SKM-1 treated with dmso at 0.1 percent for 144 hours (cell line): ENCODE measurements around the gene SENP8.
A peak's percentile ranks its signal among the peaks of the same experiment; 100 is the strongest.
"Not testable (repeated sequence)": the region's sequence is repeated elsewhere in the genome, so short reads cannot be mapped to it uniquely, and the experiment has no call there.

Source experiments
- DNase-seq: peaks from one replicate; lab custom pipeline; 2025; ENCODE audit not compliant: unreplicated experiment; lab: John Stamatoyannopoulos, UW

SENP8 gene

DNA sequence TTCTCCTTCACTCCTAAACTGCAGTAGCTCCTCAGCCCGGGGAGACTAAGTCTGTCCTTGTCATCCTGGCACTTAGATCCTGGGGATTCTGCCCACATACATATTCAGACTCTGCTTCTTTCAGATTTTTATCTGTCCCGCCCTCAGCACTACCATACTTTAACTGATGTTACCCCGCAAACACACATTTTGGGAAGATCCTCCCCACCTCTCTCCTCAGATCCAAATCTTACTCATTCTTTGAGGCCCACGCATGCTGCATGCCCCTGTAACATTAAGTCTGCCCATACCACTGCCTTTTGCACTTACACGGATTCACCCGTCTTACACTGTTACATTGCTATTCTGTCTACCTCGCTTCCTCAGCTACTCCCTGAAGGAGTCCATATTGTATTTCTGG lies 36.1 kb downstream of the SENP8 start:
- no peak for DNase-seq

DNA sequence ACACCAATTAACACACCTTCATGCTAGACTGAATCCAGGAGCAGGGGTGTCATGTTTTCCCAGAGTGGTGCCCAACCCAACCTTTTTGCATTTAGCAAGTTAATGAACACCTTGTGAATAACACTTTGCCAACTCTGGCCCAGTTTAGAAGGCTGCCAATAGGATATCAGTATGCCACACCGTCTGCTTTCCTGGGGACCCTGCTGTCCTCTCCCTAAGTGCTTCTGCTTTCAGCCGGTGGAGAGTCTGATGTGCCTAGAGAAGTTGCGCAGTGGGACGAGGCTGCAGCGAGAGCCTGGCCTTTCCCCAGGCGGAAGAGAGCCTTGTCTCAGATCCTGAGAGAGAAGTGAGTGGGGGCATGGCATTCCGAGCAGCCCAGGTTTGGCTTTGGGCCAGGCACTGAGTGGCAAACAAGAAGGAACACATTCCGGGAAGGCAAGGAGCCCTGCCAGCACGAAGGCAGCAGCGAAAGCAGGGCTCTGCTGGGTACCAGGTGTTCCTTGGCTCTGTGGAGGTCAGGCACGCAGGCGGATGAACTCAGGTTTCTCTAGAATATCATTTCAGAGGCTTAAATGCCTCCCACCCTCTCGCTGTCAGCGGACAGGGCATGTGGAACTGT lies 36.9 kb downstream of the SENP8 start:
- DNase-seq = no peak

DNA sequence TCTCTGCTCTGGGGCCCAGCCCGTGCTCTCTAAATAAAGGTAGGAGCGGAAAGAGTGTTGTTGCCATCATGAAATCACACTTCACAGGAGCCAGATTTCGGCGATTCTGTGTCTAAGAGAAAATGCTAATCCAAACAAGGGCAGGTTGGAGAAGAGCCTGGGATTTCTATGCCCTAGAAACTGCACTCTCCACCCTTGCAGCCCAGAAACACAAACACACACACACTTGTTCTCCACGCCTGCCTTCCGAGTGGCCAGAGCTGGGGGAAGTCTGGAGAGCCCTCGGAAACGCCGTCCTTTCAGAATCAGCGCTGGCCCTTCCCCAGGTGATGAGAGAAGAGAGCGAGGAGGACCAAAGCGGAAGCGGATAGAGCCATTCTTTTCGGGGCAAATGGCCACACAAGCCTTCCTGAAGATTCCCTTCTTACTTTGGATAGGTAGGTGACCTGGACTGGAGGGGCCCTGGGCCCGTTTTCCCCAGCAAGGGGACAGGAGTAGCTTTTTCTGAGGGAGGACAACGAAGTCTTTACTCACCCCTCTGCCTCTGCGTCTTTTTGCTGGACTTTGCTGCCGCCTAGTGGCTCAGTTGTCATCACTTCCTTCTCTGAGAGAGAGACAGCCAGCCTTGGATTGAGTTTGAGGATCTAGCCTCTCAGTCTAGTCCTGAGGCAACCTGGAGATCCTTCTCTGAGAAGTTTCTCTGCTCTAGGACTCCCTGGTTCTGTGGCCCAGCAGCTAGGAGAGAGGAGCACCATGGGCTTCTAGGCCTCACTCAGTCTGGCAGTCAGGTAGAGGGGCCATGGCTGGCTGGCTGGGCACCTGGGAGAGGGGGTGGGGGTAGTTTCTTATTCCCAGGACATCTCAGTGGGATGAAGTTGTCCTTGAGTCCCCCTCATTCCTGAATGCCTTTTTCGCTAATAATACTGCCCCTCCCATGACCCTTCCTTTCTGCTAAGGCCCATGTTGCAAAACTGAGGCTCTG lies 37.7 kb downstream of the SENP8 start:
- DNase-seq = peak; percentile 86

DNA sequence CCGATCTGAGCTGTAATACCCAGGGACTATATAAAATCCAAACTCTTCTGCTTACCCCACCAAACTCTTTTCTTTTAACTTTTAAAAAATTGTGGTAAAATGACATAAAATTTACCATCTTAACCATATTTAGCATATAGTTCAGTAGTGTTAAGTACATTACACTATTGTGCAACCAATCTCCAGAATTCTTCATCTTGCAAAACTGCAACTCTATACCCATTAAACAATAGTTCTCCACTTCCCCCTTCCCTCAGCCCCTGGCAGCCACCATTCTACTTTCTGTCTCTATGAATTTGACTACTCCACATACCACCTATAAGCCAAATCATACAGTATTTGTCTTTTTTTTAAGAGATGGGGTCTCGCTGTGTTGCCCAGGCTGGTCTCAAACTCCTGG lies 38.7 kb downstream of the SENP8 start:
- peak; percentile 23 for DNase-seq

DNA sequence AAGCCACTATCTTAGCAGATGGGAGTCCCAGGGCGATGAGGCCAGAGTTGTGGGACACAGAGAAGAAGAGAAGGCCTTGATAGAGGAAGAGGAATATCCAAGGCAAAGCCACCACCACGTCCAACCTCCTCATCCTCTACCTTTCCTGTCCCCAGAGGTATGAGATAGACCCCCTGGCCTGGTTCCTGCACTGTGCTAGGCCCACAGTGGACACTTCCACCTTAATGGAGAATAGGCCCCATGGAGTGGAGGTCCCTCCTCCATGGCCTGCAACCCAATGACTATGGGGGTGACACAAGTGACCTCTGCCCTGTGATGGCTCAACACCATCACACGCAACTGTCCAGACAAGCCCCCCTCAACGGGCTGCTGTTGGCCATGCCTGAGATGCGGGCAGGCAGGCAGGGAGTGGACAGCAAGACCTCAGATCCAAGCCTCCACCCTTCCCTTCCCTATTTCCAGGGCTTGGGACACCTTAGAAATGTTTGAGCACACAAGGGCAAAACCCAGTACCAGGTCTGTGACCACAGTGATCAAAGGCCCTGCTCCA lies 42.6 kb downstream of the SENP8 start:
- DNase-seq = no peak

DNA sequence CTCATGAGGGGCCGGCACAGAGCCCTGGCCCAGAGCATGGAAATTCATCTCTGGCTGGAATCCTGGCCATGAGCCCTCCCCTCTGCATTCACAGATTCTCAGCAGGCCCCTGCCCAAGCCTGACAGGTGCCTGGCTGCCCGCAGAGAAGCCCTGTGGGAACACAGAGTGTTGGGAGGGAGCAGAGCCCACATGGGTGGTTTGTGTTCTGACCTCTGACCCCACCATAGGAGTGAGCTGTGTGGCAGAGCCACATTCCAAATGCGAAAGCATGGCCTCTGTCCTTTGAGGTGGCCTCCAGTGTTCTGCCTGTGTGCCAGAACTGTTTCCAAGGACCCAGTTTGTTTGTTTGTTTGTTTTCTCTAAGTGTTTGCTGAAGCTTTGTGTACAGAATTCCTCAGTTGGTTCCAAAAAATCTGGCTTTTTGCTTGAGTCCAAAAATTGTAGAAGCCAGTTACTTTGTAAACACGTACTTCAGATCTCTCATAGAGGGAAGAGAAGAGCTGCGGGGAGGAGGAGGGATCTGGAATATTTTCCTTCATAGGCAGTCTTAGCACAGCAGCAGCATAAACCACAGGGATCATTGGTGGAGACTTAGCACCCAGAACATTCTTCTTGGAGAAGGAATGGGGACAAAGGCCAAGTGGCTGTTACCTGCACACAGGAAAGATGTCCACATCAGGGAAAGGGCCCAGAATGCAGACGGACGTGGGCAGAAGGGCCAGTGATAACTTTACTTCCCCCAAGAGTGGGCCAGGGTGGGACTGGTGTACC lies 43.3 kb downstream of the SENP8 start:
- DNase-seq = no peak

DNA sequence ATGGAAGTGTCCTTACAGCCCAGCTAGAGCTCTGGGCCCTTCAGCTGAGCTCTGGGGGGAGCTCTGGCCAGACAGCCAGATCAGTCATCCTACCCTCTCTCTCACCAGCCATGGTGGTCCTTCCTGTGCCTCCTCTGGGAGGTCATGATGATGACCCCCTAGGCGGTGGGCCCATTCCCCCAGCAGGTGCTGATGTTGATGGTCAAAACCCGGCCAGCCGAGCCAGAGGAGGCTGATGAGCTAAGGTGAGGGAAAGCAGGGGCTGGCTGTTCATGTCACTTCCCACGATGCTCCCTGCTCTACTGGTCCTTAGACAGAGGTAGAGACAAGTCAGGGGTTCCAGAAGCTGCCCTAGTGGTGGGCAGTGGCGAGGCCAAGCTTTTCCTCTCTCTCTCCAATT lies 44.4 kb downstream of the SENP8 start:
- DNase-seq = no peak

DNA sequence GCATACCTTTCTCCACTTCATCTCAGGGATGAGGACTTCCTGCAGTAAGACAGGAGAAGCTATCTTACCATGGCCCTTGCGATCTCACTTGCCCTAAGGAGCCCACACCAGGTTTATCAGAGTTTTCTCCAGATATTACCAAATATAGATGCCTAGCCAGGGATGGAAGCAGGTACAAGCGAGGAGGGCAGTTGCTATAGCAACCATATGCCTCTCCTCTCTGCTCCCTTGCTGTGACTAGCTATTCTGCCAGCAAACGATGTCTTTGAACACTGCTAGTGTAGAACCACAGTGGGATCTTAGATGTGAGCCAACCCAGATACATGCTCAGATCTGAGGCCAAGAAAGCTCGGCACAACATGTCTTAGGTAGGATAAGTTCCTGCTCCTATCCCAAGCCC lies 45.5 kb downstream of the SENP8 start:
- no peak for DNase-seq

DNA sequence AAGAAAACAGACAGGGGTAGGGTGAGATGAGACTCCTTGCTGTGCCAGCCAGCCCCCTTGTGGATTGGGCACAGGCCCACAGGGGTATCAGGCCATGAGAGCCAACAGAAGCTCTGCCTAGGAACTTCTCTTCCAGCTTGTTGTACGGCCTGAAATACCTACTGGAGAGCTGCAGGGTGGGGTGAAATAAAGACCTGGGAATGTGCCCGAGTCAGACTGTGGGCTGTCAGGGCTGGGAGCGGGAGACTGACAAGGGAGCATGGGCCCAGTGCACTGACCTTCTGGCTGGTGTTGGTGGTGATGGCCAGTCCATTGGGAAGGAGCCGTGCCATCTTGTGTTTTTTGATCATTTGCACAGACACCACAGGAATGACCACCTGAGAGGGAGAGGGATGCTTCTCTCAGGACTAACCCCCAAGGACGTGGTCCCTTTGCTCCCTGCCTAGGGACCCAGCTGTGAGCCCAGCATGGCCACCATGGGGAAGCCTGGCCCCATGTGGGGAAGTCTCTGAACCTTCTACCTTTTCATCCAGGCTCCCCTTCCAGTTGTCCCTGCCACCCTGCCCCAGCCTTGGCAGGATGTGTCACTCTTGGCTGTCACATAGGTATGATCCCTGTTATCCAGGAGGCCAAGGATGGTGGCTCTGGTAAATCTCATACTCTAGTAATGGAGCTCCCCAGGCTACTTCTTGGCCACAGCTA lies 48.7 kb downstream of the SENP8 start:
- no peak for DNase-seq

DNA sequence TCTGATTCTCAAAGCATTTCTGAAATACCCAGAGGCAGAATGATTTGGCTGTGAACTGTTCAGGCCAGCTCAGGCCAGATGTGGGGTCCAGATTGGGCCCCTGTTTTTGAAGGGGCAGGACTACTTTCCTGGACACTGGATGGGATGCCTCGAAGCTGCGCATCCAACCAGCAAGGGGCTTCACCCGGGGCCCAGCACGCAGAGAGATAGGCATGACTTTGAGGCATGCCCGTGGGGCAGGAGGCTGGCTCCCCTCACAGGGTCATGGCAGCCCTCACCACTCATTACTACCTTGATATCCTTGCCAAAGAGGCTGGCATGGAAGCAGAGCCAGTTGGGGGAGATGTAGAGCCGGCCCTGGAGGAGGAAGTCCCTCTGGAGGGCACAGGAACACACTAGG lies 49.2 kb downstream of the SENP8 start:
- DNase-seq = no peak

DNA sequence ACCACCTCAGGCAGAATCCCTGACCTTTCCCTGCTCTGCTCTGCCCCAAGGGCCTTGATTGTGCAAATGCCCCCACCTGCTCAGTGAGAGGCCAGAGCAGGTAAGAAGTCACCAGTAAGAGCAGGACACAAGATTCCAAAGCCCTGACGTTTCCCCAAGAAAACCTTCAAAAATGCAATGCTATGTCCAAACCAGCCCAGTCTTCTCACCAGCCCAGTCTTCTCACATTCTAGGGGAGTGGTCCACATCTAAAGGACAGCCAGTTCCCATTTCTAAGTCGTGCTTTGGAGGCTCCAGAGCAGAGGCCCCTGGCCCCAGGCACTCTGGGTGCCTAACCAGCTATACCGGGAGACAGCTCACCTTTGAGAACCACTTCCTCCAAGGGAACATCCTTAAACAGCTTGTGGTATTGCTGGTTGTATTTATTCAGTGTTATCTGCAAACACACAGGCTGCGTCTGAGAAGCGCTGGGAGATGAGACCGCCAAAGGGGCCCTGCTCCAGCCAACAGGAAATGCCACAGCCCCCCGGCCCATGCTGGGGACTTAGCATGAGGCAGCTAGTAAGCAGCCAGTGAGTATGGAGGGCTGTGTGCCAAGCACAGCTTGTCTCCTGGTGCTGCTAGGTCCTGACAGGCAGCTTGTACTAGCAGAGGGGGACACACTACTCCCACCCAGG lies 50.1 kb downstream of the SENP8 start:
- peak; percentile 20 for DNase-seq

DNA sequence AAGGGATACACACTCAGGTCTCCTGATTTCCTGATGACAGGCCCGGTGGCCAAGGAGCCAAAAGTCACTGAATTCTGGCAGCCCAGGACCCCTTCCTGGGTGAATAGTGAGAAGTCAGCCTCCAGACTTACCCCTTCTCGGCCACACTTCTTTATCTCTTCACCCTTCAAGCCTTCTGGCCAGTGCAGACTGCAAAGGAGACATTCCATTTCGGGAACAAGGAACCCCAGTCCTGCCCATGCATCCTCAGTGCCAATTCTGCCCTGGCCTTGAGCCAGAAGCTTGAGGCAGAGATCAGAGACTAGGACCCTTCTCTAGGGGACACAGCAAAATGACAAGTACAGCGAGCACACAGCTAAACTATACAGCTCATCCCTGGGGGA lies 50.6 kb downstream of the SENP8 start:
- no peak for DNase-seq

DNA sequence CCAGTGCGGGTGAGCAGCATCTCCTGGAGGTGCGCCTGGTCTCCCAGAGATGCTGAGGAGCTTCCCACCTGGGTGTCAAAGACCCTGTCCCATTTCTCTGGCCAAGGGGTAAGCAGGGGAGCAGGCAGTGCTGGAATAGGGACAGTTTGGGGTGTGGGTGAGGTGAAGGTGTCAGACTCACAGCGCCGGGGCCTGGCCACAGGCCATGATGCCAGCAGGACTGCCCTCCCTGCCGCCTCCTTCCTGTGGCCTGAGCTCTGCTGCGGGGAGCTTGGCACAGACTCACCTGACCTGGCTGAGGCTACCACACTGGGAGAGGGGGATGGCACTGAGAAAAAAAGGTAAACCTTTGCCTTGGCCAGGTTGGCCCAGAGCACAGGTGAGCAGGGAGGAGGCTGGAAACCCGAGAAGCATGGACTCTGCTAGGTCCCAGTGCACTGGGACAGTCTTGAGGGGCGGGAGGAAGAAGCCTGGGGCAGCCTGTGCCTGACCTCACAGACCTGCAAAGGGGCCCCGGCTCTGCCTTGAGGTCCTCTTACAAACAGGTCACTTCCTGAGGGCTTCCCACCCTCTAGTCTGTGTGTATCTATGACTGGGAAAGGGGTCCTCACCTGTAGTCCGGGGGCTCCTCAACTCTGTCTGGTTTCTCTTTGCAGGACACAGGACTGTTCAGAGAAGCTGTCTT lies 51.2 kb downstream of the SENP8 start:
- no peak for DNase-seq

DNA sequence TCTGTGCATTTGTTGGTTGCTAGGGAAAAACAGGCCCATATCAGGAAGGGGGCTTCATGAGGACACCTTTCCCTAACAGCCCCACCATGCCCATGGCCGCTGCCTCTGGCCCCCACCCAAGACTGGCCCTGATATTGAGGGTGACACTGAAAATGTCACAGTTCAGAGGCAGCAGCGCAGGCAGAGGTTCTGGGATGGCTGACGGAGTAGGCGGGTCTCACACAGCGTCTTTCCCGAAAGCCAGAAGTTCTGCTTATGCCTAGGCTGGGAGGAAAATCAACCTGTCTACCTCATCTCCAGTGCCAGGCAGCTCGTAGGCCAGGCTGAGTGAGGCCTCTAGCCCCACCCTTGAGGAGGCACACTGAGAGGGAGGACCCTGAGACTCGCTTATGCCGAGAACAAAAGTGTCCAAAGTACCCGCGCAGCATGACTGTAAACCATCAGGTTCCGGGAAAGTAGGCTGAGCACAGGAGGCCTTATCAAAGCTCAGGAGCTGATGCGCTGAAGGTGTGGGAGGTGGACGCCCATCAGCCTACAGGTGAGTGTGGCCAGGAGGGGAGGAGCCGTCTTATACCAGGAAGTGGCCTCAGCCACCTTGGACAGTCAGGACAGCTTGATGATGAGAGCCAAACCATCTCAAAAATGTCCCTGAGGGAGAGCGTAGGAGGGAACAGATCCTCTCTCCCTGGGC lies 51.9 kb downstream of the SENP8 start:
- DNase-seq = no peak

DNA sequence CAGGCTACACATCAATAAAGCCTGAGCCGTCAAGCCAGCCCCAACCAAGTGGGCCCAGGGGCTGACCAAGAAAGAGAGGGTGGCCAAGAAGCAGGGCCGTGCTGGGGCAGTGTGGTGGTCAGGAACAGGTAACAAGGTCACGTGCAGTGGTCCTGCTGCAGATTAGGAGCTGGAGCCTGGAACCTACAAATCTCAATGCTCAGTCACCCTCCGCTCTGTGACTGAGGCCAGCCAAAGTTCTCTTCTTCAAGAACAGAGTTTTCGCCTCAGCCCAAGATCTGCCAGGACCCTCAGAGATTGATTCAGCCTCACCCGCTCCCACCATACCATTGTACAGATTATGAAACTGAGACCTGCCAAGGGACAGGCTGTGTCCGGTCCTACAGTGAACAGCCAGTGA lies 52.5 kb downstream of the SENP8 start:
- no peak for DNase-seq

DNA sequence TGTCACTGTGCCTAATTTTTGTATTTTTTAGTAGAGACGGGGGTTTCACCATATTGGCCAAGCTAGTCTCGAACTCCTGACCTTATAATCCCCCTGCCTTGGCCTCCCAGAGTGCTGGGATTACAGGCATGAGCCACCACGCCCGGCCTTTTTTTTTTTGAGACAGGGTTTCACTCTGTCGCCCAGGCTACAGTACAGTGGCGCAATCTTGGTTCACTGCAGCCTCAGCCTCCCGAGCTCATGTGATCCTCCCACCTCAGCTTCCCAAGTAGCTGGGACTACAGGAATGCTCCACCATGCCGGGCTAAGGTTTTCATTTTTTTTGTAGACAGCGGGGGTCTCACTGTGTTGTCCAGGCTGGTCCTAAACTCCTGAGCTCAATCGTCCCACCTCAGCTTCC lies 53.8 kb downstream of the SENP8 start:
- DNase-seq = not testable (repeated sequence)

DNA sequence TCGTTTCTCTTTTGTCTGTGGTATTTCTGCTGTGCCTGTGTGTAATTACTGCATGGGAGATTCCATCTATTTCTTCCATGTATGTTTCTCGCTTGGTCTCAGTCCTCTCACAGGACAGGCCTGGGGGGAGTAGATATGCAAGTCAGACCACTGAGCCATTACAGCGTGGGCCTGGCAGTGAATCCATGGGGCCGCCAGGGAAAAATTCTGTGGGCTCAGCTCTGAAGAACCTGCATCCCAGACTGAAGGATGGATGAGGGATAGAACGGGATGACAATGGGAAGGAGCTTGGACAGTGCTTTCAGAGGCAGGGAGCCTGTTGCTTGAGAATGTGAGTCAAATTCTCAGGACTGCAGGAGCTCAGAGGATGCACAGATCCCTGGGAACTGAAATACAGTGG lies 54.6 kb downstream of the SENP8 start:
- DNase-seq = no peak

DNA sequence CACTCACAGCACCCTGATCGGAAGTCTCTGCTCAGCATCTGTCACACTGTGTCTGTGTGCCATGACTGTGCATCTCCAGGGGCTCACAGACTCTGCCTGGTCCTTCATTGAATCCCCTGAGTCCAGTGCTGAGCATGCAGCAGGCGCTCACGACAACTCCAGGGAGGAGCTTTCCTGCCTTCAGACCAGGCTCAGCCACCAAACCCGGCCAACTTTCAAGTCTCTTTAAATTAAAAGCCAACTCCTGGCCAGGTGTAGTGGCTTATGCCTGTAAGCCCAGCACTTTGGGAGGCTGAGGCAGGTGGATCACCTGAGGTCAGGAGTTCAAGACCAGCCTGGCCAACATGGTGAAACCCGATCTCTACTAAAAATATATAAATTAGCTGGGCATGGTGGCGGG lies 55.2 kb downstream of the SENP8 start:
- DNase-seq = no peak

DNA sequence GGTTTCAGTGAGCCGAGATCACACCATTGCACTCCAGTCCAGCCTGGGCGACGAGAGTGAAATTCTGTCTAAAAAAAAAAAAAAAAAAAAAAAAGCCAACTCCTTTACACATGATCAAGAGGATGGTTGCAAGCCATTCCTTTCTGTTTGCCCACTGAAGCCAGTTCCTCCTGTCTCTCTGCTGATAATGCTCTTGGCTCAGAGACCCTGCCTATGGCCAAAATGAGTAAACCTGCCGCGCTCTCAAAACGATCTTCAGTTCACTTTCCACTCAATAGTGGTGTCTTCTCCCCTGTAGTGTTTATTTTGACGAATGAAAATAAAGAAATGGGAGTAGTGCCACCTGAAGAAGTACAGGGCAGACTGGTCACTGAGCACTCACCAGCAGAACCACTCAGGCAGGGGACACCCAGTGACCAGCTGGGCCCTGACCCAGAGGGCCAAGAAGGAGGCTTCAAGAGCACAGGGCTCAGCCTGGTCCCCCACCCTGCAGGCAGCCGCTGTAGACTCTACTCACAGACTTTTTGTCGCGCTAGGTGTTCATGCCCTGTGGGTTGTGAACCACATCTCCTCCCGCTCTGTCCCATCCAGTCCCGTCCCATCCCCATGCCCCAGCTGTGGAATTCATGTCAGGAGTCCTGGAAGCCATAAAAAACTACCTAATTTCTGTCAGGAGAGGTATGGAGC lies 55.8 kb downstream of the SENP8 start:
- DNase-seq = no peak
